Kidney capillary endothelial cell (primary cell): ENCODE results near the gene ANKRD63.

Source experiments
- DNase-seq: peaks from one replicate; pipeline ENCODE4 v3.0.0-alpha.2; 2018; ENCODE audit warnings: low spot score

Gene ANKRD63

GRCh38 chr15:40279437-40280141 lies 3.3 kb downstream of the ANKRD63 start:
- peak; percentile 46 for DNase-seq

- DNase-seq = no peak
Observed at GRCh38 chr15:40278026-40278425, 4.8 kb downstream of the ANKRD63 start.

- no peak for DNase-seq
Observed at GRCh38 chr15:40277471-40277870, 5.4 kb downstream of the ANKRD63 start.

GRCh38 chr15:40276927-40277326 lies 5.9 kb downstream of the ANKRD63 start:
- DNase-seq = no peak

- DNase-seq = no peak
Observed at GRCh38 chr15:40275954-40276353, 6.9 kb downstream of the ANKRD63 start.

- no peak for DNase-seq
Observed at GRCh38 chr15:40275523-40275922, 7.3 kb downstream of the ANKRD63 start.

- DNase-seq = peak; percentile 89
Observed at GRCh38 chr15:40274350-40275274, 8.3 kb downstream of the ANKRD63 start.

- DNase-seq = no peak
Observed at GRCh38 chr15:40273428-40273827, 9.4 kb downstream of the ANKRD63 start.

- DNase-seq = no peak
Observed at GRCh38 chr15:40272485-40273056, 10.3 kb downstream of the ANKRD63 start.

- no peak for DNase-seq
Observed at GRCh38 chr15:40271685-40272484, 11.0 kb downstream of the ANKRD63 start.

- DNase-seq = no peak
Observed at GRCh38 chr15:40270246-40270995, 12.4 kb downstream of the ANKRD63 start.

GRCh38 chr15:40269604-40270003 lies 13.3 kb downstream of the ANKRD63 start:
- DNase-seq = no peak

GRCh38 chr15:40267670-40268069 lies 15.2 kb downstream of the ANKRD63 start:
- no peak for DNase-seq

- peak; percentile 92 for DNase-seq
Observed at GRCh38 chr15:40266828-40267304, 16.0 kb downstream of the ANKRD63 start.

GRCh38 chr15:40265875-40266274 lies 17.0 kb downstream of the ANKRD63 start:
- DNase-seq = no peak

- no peak for DNase-seq
Observed at GRCh38 chr15:40265355-40265754, 17.5 kb downstream of the ANKRD63 start.

GRCh38 chr15:40264321-40265153 lies 18.3 kb downstream of the ANKRD63 start:
- DNase-seq = no peak

GRCh38 chr15:40263024-40263754 lies 19.7 kb downstream of the ANKRD63 start:
- no peak for DNase-seq

- DNase-seq = no peak
Observed at GRCh38 chr15:40259021-40259420, 23.8 kb downstream of the ANKRD63 start.
